HEK293 (cell line): Measurements from ENCODE around the gene ZNF22.

Experiments used
- CTCF ChIP-seq: fragments of 450-650 bp; formaldehyde crosslinking; IDR thresholded peaks from 2 replicates; pipeline ENCODE4 v1.5.1; 2016; ENCODE audit warnings: missing biosample characterization, missing genetic modification characterization
- GFI1B ChIP-seq: fragments of 450-650 bp; formaldehyde crosslinking; IDR thresholded peaks from 2 replicates; pipeline ENCODE4 v1.5.1; 2016; ENCODE audit warnings: missing biosample characterization, missing genetic modification characterization
- PBX3 ChIP-seq: sonication (generic); formaldehyde crosslinking; IDR thresholded peaks from 2 replicates; pipeline ENCODE4 v1.8.1; 2022; ENCODE audit warnings: mild to moderate bottlenecking, moderate library complexity, missing genetic modification reagents
- REPIN1 ChIP-seq: fragments of 450-650 bp; formaldehyde crosslinking; IDR thresholded peaks from 2 replicates; pipeline ENCODE4 v1.5.1; 2017; ENCODE audit warnings: missing biosample characterization, missing genetic modification characterization, low read depth
- YY1 ChIP-seq: fragments of 450-650 bp; formaldehyde crosslinking; IDR thresholded peaks from 2 replicates; pipeline ENCODE4 v1.5.1; 2018; ENCODE audit warnings: missing biosample characterization, missing genetic modification characterization
- ZNF302 ChIP-seq: fragments of 450-650 bp; formaldehyde crosslinking; IDR thresholded peaks from 2 replicates; pipeline ENCODE4 v1.5.1; 2016; ENCODE audit warnings: missing biosample characterization, missing genetic modification characterization, low read depth
- ZNF426 ChIP-seq: fragments of 450-650 bp; formaldehyde crosslinking; IDR thresholded peaks from 2 replicates; pipeline ENCODE4 v1.5.1; 2017; ENCODE audit warnings: missing biosample characterization, missing genetic modification characterization, mild to moderate bottlenecking, inconsistent platforms, moderate library complexity
- ZNF549 ChIP-seq: fragments of 450-650 bp; IDR thresholded peaks from 2 replicates; pipeline ENCODE4 v1.5.1; 2018; ENCODE audit warnings: missing biosample characterization, missing genetic modification characterization, mild to moderate bottlenecking, inconsistent platforms, moderate library complexity
- ZNF555 ChIP-seq: fragments of 450-650 bp; formaldehyde crosslinking; conservative IDR thresholded peaks from 2 replicates; pipeline ENCODE4 v1.5.1; 2017; ENCODE audit warnings: missing biosample characterization, mild to moderate bottlenecking, missing genetic modification characterization, inconsistent platforms
- ZNF639 ChIP-seq: fragments of 450-650 bp; formaldehyde crosslinking; IDR thresholded peaks from 2 replicates; pipeline ENCODE4 v1.5.1; 2016; ENCODE audit warnings: missing biosample characterization, missing genetic modification characterization
- ZNF707 ChIP-seq: fragments of 450-650 bp; formaldehyde crosslinking; IDR thresholded peaks from 2 replicates; pipeline ENCODE4 v1.5.1; 2016; ENCODE audit warnings: missing biosample characterization, missing genetic modification characterization

DNA sequence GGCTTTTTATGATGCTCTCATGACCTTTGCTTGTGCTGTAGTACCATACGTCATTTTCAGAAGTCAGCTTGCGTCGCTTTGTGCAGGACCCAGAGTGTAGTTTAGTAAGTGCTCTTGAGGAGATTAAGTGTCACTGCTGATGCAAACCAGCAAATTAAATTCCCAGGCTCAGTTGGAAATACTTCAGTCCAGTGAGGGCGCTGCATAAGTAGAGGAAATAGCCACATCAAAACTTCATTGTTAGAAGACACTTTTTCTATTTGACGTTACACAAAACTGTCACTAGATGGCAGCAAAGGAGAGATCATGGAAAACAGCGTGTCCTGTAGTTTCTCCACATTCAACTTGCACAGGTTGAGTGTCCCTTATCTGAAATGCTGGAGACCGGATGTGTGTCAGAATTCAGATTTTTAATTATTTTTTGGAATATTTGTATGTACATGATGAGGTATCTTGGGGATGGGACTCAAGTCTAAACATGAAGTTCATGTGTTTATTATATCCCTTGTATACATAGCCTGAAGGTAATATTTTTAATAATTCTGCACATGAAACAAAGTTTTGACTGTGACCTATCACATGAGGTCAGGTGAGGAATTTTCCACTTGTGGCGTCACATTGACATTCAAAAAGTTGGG, 7.9 kb downstream of the ZNF22 start:
- TF ChIP-seq CTCF (tag by site-specific recombination) (peak; percentile 88), PBX3 (CRISPR knock-in tag) (no peak), ZNF639 (tag by site-specific recombination) (no peak), ZNF549 (no peak), ZNF555 (no peak), ZNF707 (tag by site-specific recombination) (no peak), YY1 (no peak), ZNF302 (no peak), GFI1B (tag by site-specific recombination) (no peak), REPIN1 (tag by site-specific recombination) (no peak), ZNF426 (tag by site-specific recombination) (no peak)
